ENCODE measurements around the gene SSMEM1.

Gene SSMEM1

DNA sequence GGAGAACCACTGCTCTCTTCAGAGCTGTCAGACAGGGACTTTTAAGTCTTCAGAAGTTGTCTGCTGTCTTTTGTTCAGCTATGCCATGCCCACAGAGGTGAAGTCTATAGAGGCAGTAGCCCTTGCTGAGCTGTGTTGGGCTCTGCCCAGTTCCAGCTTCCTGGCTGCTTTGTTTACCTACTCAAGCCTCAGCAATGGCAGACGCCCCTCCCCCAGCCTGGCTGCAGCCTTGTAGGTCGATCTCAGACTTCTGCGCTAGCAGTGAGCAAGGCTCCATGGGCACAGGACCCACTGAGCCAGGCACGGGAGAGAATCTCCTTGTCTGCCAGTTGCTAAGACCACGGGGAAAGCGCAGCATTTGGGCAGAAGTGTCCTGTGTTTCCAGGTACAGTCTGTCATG is 46.9 kb downstream of the SSMEM1 start:
- Mint-ChIP-seq H3K27me3 (ENCODE audit: low read depth) (no peaks in the 10 kb centered on the region), H3K27ac (no peak overlapping the region), H3K36me3 (ENCODE audit: low read depth) (peaks cover 8% of the 10 kb centered on the region), H3K9me3 (peaks cover 63% of the 10 kb centered on the region), H3K4me1 (no peaks in the 10 kb centered on the region), H3K4me3 (no peak overlapping the region)
- TF ChIP-seq, protein P1, sequence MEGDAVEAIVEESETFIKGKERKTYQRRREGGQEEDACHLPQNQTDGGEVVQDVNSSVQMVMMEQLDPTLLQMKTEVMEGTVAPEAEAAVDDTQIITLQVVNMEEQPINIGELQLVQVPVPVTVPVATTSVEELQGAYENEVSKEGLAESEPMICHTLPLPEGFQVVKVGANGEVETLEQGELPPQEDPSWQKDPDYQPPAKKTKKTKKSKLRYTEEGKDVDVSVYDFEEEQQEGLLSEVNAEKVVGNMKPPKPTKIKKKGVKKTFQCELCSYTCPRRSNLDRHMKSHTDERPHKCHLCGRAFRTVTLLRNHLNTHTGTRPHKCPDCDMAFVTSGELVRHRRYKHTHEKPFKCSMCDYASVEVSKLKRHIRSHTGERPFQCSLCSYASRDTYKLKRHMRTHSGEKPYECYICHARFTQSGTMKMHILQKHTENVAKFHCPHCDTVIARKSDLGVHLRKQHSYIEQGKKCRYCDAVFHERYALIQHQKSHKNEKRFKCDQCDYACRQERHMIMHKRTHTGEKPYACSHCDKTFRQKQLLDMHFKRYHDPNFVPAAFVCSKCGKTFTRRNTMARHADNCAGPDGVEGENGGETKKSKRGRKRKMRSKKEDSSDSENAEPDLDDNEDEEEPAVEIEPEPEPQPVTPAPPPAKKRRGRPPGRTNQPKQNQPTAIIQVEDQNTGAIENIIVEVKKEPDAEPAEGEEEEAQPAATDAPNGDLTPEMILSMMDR (IDR thresholded peaks at IDR 0.05; ENCODE audit: unreplicated experiment in 3 of 3), result no peak

DNA sequence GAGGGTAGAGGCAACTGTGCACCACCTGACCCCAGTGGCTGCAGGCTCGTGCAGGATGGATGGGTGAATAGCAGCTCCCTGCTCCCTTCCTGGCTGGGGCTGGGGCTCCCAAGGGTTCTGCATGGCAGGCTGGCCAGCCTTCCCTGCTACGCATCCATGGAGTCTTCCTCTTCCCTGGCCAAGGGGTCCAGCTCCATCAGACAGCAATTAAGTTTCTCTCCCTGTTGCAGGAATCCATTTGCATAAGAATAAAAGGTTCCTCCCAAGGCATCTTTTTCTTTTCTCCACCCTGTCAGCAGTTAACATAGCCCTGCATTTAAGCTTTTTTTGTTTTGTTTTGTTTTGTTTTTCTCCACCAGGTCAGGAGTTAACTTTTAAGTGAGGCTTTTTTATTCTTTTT is 49.0 kb downstream of the SSMEM1 start:
- Mint-ChIP-seq H3K4me1 (no peaks in the 10 kb centered on the region), H3K36me3 (ENCODE audit: low read depth) (peaks cover 8% of the 10 kb centered on the region), H3K27me3 (ENCODE audit: low read depth) (no peaks in the 10 kb centered on the region), H3K4me3 (no peak overlapping the region), H3K9me3 (peaks cover 47% of the 10 kb centered on the region), H3K27ac (no peak overlapping the region)
- TF ChIP-seq, protein P1 (IDR thresholded peaks at IDR 0.05; ENCODE audit: unreplicated experiment in 3 of 3), result no peak

DNA sequence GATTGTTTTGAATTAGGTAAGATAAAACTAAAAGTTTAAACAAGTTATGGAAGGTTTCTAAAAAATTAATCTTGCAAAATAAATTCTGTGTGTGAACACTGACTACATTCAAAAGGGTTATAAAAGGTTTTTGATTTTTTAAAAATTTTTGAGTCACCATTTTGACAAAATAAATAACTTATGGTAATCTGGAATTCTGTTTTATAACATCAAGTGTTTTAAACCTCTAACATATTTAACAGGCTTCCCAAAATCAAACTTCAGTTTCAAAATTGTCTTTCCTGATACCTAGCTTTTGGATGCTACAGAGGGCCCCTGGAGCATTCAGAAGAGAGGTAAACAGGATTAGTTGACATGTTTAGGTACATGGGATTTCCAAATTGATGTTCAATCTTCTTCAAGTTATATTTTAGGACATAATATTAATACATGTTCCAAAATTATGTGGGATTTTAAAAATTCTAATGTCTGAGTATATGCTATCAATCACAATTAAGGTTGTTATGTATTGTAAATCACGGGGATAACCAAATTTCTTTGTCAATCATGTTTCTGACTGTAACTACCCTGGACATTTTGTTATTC is 50.9 kb downstream of the SSMEM1 start:
- H3K4me3 Mint-ChIP-seq, result no peak overlapping the region
- H3K27ac Mint-ChIP-seq, result no peak overlapping the region
- H3K27me3 Mint-ChIP-seq (ENCODE audit: low read depth), result no peaks in the 10 kb centered on the region
- H3K9me3 Mint-ChIP-seq, result peaks cover 39% of the 10 kb centered on the region
- peaks cover 5% of the 10 kb centered on the region for H3K36me3 Mint-ChIP-seq (ENCODE audit: low read depth)
- peaks cover 13% of the 10 kb centered on the region for H3K4me1 Mint-ChIP-seq
- TF ChIP-seq, protein P1 (IDR thresholded peaks at IDR 0.05; ENCODE audit: unreplicated experiment in 3 of 3), result no peak

DNA sequence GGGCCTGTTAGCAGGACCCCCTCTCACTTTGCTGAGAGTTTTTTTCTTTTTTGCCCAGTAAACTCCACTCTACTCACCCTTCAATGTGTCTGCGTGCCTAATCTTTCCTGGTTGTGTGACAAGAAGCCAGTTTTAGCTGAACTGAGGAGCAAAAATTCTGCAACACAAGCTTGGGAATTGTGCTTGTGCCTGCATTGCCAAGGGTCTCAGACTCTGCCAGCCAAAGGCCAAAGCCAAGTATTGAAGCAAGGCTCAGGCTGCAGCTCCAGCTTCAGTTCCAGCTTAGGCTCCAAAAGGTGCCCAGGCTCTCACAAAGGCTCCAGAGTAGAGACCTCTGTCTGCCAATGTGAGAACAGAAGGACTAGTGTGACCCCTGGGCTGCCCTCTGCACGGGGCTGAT is 54.8 kb downstream of the SSMEM1 start:
- TF ChIP-seq, protein P1 (IDR thresholded peaks at IDR 0.05; ENCODE audit: unreplicated experiment in 3 of 3), result no peak
- H3K36me3 Mint-ChIP-seq (ENCODE audit: low read depth), result peaks cover 3% of the 10 kb centered on the region
- H3K4me1 Mint-ChIP-seq, result peaks cover 39% of the 10 kb centered on the region
- peak overlapping the region in 2 of 3 experiments; percentile 78 to 94 for H3K27ac Mint-ChIP-seq
- H3K27me3 Mint-ChIP-seq (ENCODE audit: low read depth), result no peaks in the 10 kb centered on the region
- peaks cover 22% of the 10 kb centered on the region for H3K9me3 Mint-ChIP-seq
- no peak overlapping the region for H3K4me3 Mint-ChIP-seq

- Mint-ChIP-seq H3K4me1 (peaks cover 44% of the 10 kb centered on the region), H3K27me3 (ENCODE audit: low read depth) (no peaks in the 10 kb centered on the region), H3K9me3 (peaks cover 18% of the 10 kb centered on the region), H3K36me3 (ENCODE audit: low read depth) (peaks cover under 1% of the 10 kb centered on the region), H3K4me3 (no peak overlapping the region), H3K27ac (peak overlapping the region; percentile 71 to 94 (median 78))
- TF ChIP-seq, protein P1 (IDR thresholded peaks at IDR 0.05; ENCODE audit: unreplicated experiment in 3 of 3), result no peak
These were observed 55.5 kb downstream of the SSMEM1 start for GRCh38 chr7:130263130-130263529.

Data from nephron (organoid).